AG09309 (cell line): ENCODE measurements around the gene C13orf46.

ENCODE experiments used
- DNase-seq: peaks from one replicate; pipeline ENCODE4 v3.0.0-alpha.2; 2010; ENCODE audit warnings: low read depth
- H3K4me3 ChIP-seq: 2 replicates; pipeline ENCODE4 v1.5.1; 2011; ENCODE audit warnings: mild to moderate bottlenecking, low read depth, low read length, moderate library complexity; ENCODE audit not compliant: control insufficient read depth
- CTCF ChIP-seq: IDR thresholded peaks from 2 replicates; pipeline ENCODE4 v1.5.1; 2011; ENCODE audit warnings: mild to moderate bottlenecking, low read depth, low read length, inconsistent platforms; ENCODE audit not compliant: insufficient read depth, control insufficient read depth; ENCODE audit errors: missing control alignments

Gene C13orf46

GRCh38 chr13:113921763-113922162 is 52.1 kb downstream of the C13orf46 start:
- TF ChIP-seq CTCF = no peak
- DNase-seq = no peak
- H3K4me3 ChIP-seq = no peak overlapping the region

GRCh38 chr13:113920606-113921286 is 53.1 kb downstream of the C13orf46 start:
- no peak for TF ChIP-seq CTCF
- no peak overlapping the region for H3K4me3 ChIP-seq
- DNase-seq = no peak

DNA sequence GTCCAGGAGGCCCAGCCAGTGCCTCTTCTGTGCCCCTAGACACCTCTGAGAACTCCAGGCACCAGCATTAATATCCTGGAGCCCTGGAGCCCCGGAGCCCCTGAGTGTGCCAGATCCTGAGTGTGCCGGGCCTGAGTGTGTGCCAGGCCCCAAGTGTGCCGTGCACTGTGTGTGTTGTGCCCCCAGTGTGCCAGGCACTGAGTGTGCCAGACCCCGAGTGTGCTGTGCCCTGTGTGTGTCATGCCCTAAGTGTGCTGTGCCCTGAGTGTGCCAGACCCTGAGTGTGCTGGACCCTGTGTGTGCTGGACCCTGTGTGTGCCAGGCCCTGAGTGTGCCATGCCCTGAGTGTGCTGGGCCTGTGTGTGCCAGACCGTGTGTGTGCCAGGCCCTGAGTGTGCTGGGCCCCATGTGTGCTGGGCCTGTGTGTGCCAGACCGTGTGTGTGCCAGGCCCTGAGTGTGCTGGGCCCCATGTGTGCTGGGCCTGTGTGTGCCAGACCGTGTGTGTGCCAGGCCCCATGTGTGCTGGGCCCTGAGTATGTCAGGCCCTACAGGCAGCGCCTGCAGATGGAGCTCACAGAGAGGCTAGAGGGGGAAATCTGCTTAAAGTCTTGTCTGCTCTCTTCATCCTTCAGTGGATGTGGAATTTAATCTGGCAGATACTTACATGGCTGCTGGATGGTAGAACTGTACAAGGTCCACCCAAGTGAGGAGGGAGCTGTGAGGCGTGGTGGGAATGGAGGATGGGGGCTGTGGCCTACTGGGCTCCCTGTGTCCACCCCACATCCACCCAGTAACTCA is 53.9 kb downstream of the C13orf46 start:
- no peak for DNase-seq
- no peak for TF ChIP-seq CTCF
- no peak overlapping the region for H3K4me3 ChIP-seq

DNA sequence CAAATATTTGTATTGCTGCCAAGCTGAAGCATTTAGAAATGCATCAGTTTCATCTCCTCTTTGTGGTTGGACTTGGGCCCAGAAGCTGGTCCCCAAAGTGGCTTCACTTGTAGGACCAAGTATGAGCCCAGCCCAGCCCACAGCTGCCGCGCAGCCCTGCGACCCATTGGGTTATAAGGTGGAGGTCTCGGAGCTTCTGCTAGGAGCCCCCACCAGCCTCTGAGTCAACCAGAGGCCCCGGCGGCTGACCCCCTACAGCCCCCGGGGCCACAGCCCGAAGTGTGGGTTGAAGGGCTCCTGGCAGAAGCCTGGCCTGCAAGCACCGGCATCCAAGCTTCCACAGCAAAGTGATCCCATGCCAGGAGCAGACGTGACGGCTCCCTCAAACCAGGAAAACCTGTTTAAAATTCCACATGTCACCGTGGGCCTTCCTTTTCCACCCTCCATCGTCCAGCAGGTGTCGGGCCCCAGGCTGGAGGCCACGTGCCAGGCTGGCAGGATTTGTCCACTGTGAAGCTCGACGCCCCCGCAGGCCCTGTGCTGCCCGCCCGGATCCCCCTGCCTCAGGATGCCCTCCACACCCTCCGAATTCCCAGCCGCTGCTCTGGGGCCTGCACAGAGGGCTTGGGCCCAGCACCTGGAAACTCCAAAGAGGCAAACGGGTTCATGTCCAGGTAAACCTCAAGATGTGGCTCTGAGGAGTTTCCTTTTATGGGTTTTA is 54.7 kb downstream of the C13orf46 start:
- TF ChIP-seq CTCF = no peak
- no peak overlapping the region for H3K4me3 ChIP-seq
- no peak for DNase-seq

- no peak for DNase-seq
- no peak for TF ChIP-seq CTCF
- H3K4me3 ChIP-seq = no peak overlapping the region
Observed at GRCh38 chr13:113918580-113918979, 55.3 kb downstream of the C13orf46 start.

DNA sequence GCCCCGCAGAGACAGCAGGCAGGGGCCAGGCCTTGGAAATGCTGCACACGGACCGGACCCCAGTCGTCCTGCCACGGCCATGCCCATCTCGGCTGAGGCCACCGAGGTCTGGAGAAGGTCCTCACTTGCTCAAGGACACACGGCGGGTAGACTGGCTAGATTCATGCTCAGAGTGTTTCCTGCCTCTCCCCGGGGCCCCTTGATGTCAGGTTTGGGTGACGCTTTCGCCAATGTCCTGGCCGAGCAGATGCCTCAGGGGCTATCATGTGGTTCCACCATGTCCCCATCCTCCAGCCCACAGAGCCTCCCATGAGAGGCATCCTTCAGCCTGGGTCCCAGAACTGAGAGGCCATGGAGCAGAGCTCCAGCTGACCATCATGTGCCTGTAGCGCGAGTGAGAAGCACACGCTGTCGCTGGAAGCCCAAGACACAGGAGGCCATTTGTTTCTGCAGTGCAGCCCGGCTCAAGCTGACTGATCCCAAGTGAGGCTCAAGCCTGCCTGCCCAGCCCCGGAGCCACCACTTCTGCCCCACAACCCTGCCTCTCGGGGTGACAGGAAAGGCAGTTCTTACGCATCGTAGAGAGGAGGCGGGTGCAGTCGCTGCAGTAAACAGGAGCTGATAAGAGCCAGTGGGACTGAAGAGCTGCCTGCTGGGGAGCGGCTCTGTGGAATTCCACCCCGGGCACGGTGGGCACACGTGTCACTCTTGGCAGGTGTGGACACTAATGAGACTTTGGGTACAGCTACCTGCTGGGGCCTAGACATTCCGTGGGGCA is 56.1 kb downstream of the C13orf46 start:
- no peak for TF ChIP-seq CTCF
- H3K4me3 ChIP-seq = no peak overlapping the region
- DNase-seq = no peak
